SK-N-SH (cell line): ENCODE data around the gene TARDBP. TPM values are rescaled to one million over a fixed set of nuclear protein-coding genes. Genes with fewer than 3 reads are reported as not detected.

ENCODE experiments used
- CTCF ChIA-PET: fragments of 300-600, 350-600 bp; formaldehyde crosslinking; extraction: SDS; loops from one replicate; lab custom pipeline; 2021; lab: Yijun Ruan, JAX
- POLR2A ChIA-PET: fragments of 350-600 bp; sonication (Branson Sonifier 250); formaldehyde crosslinking; extraction: SDS; loops from one replicate; lab custom pipeline; 2020; ENCODE audit warnings: antibody characterized with exemption, inconsistent platforms; lab: Yijun Ruan, JAX
- DNase-seq: peaks from one replicate; pipeline ENCODE4 v3.0.0; 2012
- H2AFZ ChIP-seq: fragments of 200-600 bp; sonication (generic); 2 replicates; pipeline ENCODE4 v1.8.1; 2016; ENCODE audit warnings: antibody characterized with exemption, mild to moderate bottlenecking, low read depth
- H3F3A ChIP-seq: fragments of 200-600 bp; sonication (generic); replicated peaks from 2 replicates; pipeline ENCODE3; 2016; ENCODE audit warnings: antibody characterized with exemption, mild to moderate bottlenecking; ENCODE audit not compliant: insufficient read depth
- H3K27ac ChIP-seq, 2 experiments: fragments of 200-500 bp in 1 of 2; fragments of 200-600 bp in 1 of 2; sonication (Bioruptor generic) in 1 of 2; sonication (generic), shearing (Covaris generic) in 1 of 2; 2 replicates each; pipeline versions ENCODE4 v1.5.1 to v1.6.1; 2014 to 2016; ENCODE audit warnings: low read depth in 2 of 2, inconsistent platforms in 1 of 2, low read length in 1 of 2, mild to moderate bottlenecking in 1 of 2, mixed read lengths in 1 of 2
- H3K27me3 ChIP-seq: fragments of 200-600 bp; sonication (generic), shearing (Covaris generic); 2 replicates; pipeline ENCODE4 v1.6.1; 2016; ENCODE audit warnings: mixed run types; ENCODE audit not compliant: insufficient read depth
- H3K36me3 ChIP-seq, 2 experiments: fragments of 200-500 bp in 1 of 2; fragments of 200-600 bp in 1 of 2; sonication (Bioruptor generic) in 1 of 2; sonication (generic) in 1 of 2; replicated peaks in 1 of 2; 2 replicates each; pipeline versions ENCODE3 to v1.5.1; 2014 to 2016; ENCODE audit warnings: low read length in 1 of 2, mild to moderate bottlenecking in 1 of 2; ENCODE audit not compliant: insufficient read depth in 2 of 2, control insufficient read depth in 1 of 2
- H3K4me1 ChIP-seq, 2 experiments: fragments of 200-500 bp in 1 of 2; fragments of 200-600 bp in 1 of 2; sonication (Bioruptor generic) in 1 of 2; sonication (generic), shearing (Covaris generic) in 1 of 2; 2 replicates each; pipeline versions ENCODE4 v1.5.1 to v1.6.1; 2014 to 2016; ENCODE audit warnings: low read depth in 1 of 2, low read length in 1 of 2, mixed run types in 1 of 2; ENCODE audit not compliant: insufficient read depth in 2 of 2, control insufficient read depth in 1 of 2
- H3K4me2 ChIP-seq: fragments of 200-600 bp; sonication (generic), shearing (Covaris generic); 2 replicates; pipeline ENCODE4 v1.6.1; 2017; ENCODE audit warnings: mixed run types
- H3K4me3 ChIP-seq, 2 experiments: fragments of 200-500 bp in 1 of 2; fragments of 200-600 bp in 1 of 2; sonication (Bioruptor generic) in 1 of 2; sonication (generic), shearing (Covaris generic) in 1 of 2; 2 replicates each; pipeline versions ENCODE4 v1.5.1 to v1.8.1; 2014 to 2016; ENCODE audit warnings: low read depth in 2 of 2, inconsistent platforms in 1 of 2, low read length in 1 of 2, mild to moderate bottlenecking in 1 of 2, mixed read lengths in 1 of 2, moderate library complexity in 1 of 2
- H3K79me2 ChIP-seq: fragments of 200-600 bp; sonication (generic); 2 replicates; pipeline ENCODE4 v1.8.1; 2017; ENCODE audit warnings: mild to moderate bottlenecking; ENCODE audit not compliant: insufficient read depth
- H3K9ac ChIP-seq: fragments of 200-600 bp; sonication (generic); 2 replicates; pipeline ENCODE4 v1.6.1; 2017; ENCODE audit warnings: mixed run types
- H3K9me2 ChIP-seq: fragments of 200-600 bp; sonication (generic); 2 replicates; pipeline ENCODE4 v1.6.1; 2017; ENCODE audit warnings: mixed run types
- H3K9me3 ChIP-seq: fragments of 200-600 bp; sonication (generic); 2 replicates; pipeline ENCODE4 v1.6.1; 2017; ENCODE audit warnings: mixed run types, mild to moderate bottlenecking, moderate library complexity
- H4K20me1 ChIP-seq: fragments of 200-600 bp; sonication (generic); 2 replicates; pipeline ENCODE4 v1.6.1; 2017; ENCODE audit warnings: mild to moderate bottlenecking, mixed run types; ENCODE audit not compliant: insufficient read depth
- ELF1 ChIP-seq: IDR thresholded peaks from 2 replicates; pipeline ENCODE4 v1.4.0; 2012
- NRF1 ChIP-seq: IDR thresholded peaks from 2 replicates; pipeline ENCODE4 v1.6.1; 2012; ENCODE audit warnings: low read depth, mild to moderate bottlenecking, low read length
- POLR2AphosphoS5 ChIP-seq: IDR thresholded peaks from 2 replicates; pipeline ENCODE4 v1.6.1; 2012; ENCODE audit warnings: low read depth, low read length
- RCOR1 ChIP-seq: fragments of 150-350 bp; IDR thresholded peaks from 2 replicates; pipeline ENCODE4 v1.6.1; 2017; ENCODE audit warnings: antibody characterized with exemption, low read length
- RXRA ChIP-seq: IDR thresholded peaks from 2 replicates; pipeline ENCODE4 v1.4.0; 2012; ENCODE audit warnings: low read depth, mild to moderate bottlenecking, borderline replicate concordance
- TAF1 ChIP-seq: IDR thresholded peaks from 2 replicates; pipeline ENCODE4 v1.6.1; 2012; ENCODE audit warnings: low read depth, mild to moderate bottlenecking, low read length, moderate library complexity, borderline replicate concordance
- TEAD4 ChIP-seq: IDR thresholded peaks from 2 replicates; pipeline ENCODE4 v1.4.0; 2012; ENCODE audit warnings: mild to moderate bottlenecking, borderline replicate concordance; ENCODE audit not compliant: insufficient read depth
- YY1 ChIP-seq: IDR thresholded peaks from 2 replicates; pipeline ENCODE4 v1.4.0; 2012; ENCODE audit warnings: low read depth, mild to moderate bottlenecking
- WGBS: methylation state at CpG from one replicate; pipeline ENCODE4 v1.1.6; 2017; ENCODE audit warnings: low lambda C conversion rate; 5-methylcytosine and 5-hydroxymethylcytosine counted together
- polyA plus RNA-seq, 3 experiments: library from polyadenylated mRNA; depleted of rRNA; stranded (reverse); fragments of >200 nt; gene quantifications; 2 replicates each; pipeline ENCODE4 v1.2.3, GENCODE V29; 2012
- TF ChIP-seq, protein P1 (sequence below): fragments of 150-350 bp; IDR thresholded peaks from 2 replicates; pipeline ENCODE4 v1.6.1; 2017; ENCODE audit warnings: antibody characterized with exemption, low read length, low read depth, borderline replicate concordance
- TF ChIP-seq, protein P2 (sequence below): IDR thresholded peaks from 2 replicates; pipeline ENCODE4 v1.4.0; 2012; ENCODE audit warnings: low read depth
- TF ChIP-seq, protein P3 (sequence below): IDR thresholded peaks from 2 replicates; pipeline ENCODE4 v1.6.1; 2012; ENCODE audit warnings: mild to moderate bottlenecking, low read depth, low read length, moderate library complexity

TARDBP gene
- polyA plus RNA-seq, 1 of the 3 experiments (the other 2 are of a cell fraction) = 207 TPM

DNA sequence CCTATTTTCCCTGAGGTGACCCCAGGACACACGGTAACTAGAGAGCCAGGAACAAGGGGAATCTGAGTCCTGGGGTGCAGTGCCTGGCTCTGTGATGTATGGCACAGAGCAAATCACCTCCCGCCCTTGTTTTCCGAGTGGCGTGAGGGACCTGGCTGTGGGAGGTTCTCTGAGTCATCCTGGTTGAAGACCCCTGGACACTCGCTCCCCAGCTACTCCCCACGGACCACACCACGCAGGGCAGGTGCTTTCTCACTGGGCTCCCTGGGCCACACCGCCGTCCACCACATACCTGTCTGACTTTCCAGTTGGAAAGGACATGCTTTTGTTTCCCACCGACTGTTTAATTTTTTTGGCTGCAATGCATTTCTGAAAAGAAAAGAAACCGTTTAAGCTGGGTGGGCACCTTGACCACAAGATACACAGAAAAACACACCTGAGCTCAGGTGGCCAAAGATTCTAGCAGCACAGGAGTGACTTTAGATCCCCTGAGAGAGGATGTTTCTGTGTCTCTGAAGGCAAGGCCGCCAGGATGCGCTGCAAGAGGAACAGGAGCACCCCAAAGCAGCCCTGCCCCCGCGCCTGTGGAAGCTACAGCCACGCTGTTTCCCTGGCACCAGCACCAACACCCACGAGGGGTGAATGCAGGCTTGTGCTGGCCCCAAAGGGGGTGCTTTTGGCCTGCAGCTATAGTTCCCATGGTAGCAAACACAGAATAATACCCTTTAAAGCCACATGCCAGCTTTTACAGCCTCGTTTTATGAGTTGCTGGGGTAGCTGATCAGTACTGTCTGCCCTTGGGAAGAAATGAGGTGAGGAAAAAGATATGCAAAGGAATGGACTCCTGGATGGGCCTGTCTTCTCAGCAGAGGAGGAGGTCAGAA, 55.5 kb downstream of the TARDBP start:
- Histone ChIP-seq H3K79me2 (no peaks in the 10 kb centered on the region), H3K27me3 (no peaks in the 10 kb centered on the region), H3K36me3 (peaks cover 47 to 59% of the 10 kb centered on the region in 2 experiments), H3K9ac (no peak overlapping the region), H3K4me3 (no peak overlapping the region), H3K4me2 (no peak overlapping the region), H3K9me3 (no peaks in the 10 kb centered on the region), H3K27ac (no peak overlapping the region), H2AFZ (no peak overlapping the region), H3F3A (peaks cover 9% of the 10 kb centered on the region), H3K9me2 (no peaks in the 10 kb centered on the region), H4K20me1 (no peaks in the 10 kb centered on the region), H3K4me1 (no peaks in the 10 kb centered on the region)
- ChIA-PET POLR2A (interaction anchor here (0.6 kb wide), 1 partner anchor 15 kb away, joined by 3 read pairs; no protein-coding TSS in a partner anchor), CTCF (interaction anchor here (1.1 to 3.4 kb wide), 2 partner anchors 30 to 153 kb away, joined by 3 to 17 read pairs; no protein-coding TSS in a partner anchor)
- WGBS = 97% methylated on average over 14 of the region's 18 CpGs
- DNase-seq = no peak
- TF ChIP-seq, protein P1, sequence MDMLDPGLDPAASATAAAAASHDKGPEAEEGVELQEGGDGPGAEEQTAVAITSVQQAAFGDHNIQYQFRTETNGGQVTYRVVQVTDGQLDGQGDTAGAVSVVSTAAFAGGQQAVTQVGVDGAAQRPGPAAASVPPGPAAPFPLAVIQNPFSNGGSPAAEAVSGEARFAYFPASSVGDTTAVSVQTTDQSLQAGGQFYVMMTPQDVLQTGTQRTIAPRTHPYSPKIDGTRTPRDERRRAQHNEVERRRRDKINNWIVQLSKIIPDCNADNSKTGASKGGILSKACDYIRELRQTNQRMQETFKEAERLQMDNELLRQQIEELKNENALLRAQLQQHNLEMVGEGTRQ = no peak
- no peak for TF ChIP-seq YY1
- TF ChIP-seq ELF1 = no peak
- TF ChIP-seq TAF1 = no peak
- TF ChIP-seq, protein P2, sequence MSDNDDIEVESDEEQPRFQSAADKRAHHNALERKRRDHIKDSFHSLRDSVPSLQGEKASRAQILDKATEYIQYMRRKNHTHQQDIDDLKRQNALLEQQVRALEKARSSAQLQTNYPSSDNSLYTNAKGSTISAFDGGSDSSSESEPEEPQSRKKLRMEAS = no peak
- TF ChIP-seq RXRA = no peak
- no peak for TF ChIP-seq TEAD4
- no peak for TF ChIP-seq RCOR1
- TF ChIP-seq NRF1 = no peak
- TF ChIP-seq POLR2AphosphoS5 = no peak
- TF ChIP-seq, protein P3, sequence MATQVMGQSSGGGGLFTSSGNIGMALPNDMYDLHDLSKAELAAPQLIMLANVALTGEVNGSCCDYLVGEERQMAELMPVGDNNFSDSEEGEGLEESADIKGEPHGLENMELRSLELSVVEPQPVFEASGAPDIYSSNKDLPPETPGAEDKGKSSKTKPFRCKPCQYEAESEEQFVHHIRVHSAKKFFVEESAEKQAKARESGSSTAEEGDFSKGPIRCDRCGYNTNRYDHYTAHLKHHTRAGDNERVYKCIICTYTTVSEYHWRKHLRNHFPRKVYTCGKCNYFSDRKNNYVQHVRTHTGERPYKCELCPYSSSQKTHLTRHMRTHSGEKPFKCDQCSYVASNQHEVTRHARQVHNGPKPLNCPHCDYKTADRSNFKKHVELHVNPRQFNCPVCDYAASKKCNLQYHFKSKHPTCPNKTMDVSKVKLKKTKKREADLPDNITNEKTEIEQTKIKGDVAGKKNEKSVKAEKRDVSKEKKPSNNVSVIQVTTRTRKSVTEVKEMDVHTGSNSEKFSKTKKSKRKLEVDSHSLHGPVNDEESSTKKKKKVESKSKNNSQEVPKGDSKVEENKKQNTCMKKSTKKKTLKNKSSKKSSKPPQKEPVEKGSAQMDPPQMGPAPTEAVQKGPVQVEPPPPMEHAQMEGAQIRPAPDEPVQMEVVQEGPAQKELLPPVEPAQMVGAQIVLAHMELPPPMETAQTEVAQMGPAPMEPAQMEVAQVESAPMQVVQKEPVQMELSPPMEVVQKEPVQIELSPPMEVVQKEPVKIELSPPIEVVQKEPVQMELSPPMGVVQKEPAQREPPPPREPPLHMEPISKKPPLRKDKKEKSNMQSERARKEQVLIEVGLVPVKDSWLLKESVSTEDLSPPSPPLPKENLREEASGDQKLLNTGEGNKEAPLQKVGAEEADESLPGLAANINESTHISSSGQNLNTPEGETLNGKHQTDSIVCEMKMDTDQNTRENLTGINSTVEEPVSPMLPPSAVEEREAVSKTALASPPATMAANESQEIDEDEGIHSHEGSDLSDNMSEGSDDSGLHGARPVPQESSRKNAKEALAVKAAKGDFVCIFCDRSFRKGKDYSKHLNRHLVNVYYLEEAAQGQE = no peak
